ENCODE data around the gene TNFAIP8L1. TPM values are rescaled to one million over a fixed set of nuclear protein-coding genes. Genes with fewer than 3 reads are reported as not detected.

Gene TNFAIP8L1
- total RNA-seq, 2 donors from 2014 or later = 4.2 to 4.3 TPM

DNA sequence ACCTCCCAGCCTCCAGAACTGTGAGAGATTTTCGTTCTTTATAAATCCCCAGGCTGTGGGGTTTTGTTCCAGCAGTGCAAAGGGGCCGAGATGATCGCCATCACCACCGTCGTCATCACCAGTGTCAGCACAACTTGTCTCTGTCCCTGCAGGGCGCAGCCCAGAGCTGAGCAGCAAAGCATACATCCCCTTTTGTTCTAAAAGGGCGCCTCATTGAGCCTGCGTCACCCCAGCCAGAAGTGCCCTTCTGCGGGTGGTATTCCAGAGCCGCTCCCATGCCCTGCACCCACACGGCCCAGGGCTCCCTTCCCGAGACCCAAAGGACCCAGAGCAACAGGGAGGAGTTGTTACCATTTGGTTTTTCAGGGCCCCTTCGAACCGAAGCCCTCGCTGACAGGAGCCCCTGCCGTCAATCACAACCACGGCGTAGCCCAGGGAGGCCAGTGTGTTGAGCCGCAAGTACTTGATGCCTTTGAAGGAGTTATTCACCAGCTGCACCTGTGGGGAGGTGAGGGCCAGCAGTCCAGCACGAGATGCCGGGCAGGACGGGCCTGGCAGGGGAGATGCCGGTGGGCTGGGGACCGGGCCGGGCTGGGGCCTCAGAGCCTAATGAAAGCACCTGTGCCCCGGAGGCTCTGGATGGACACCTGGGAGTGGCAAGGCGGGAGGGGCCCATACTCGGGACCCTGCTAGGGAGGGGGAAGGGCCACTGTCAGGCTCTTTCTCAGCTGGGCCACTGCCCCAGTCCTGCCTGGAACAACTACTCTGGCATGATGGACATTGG is 45.2 kb downstream of the TNFAIP8L1 start:
- ATAC-seq (ENCODE audit: insufficient number of reproducible peaks, low FRiP score, low read depth) = no peak

DNA sequence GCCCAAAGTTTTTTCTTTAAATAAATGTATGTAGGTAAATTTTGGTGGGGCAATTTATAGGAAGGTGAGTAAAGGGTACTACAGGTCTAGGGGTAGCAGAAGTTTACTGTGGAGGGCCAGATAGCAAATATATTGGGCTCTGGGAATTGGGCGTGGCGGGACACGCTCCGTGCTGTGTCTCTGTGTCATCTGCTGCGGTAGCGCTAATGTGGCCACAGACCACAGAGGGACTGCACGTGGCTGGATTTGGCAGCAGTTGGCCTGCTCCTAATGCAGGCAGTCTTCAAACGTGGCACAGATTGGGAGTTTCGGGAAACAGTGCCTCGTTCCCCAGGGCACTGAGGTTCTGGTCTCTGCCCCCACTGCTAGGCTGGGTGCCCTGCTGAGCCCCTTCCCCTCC is 47.4 kb downstream of the TNFAIP8L1 start:
- peaks cover 72% of the 10 kb centered on the region for H3K36me3 ChIP-seq
- H3K27ac ChIP-seq = no peak overlapping the region
- no peak overlapping the region for H3K4me3 ChIP-seq
- H3K9me3 ChIP-seq = no peaks in the 10 kb centered on the region
- no peaks in the 10 kb centered on the region for H3K27me3 ChIP-seq (replicated peaks; ENCODE audit: insufficient read depth)
- TF ChIP-seq, protein P1, sequence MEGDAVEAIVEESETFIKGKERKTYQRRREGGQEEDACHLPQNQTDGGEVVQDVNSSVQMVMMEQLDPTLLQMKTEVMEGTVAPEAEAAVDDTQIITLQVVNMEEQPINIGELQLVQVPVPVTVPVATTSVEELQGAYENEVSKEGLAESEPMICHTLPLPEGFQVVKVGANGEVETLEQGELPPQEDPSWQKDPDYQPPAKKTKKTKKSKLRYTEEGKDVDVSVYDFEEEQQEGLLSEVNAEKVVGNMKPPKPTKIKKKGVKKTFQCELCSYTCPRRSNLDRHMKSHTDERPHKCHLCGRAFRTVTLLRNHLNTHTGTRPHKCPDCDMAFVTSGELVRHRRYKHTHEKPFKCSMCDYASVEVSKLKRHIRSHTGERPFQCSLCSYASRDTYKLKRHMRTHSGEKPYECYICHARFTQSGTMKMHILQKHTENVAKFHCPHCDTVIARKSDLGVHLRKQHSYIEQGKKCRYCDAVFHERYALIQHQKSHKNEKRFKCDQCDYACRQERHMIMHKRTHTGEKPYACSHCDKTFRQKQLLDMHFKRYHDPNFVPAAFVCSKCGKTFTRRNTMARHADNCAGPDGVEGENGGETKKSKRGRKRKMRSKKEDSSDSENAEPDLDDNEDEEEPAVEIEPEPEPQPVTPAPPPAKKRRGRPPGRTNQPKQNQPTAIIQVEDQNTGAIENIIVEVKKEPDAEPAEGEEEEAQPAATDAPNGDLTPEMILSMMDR (IDR thresholded peaks at IDR 0.05) = no peak
- H3K4me1 ChIP-seq (ENCODE audit: control insufficient read depth in 1 of 2, low read depth in 2 of 2) = no peaks in the 10 kb centered on the region
- DNase-seq (ENCODE audit: low spot score) (no peak), ATAC-seq (ENCODE audit: insufficient number of reproducible peaks, low FRiP score, low read depth) (no peak)

More for the DNA sequence above, 45.2 kb downstream of the TNFAIP8L1 start:
- Histone ChIP-seq H3K36me3 (peaks cover 67% of the 10 kb centered on the region), H3K9me3 (no peaks in the 10 kb centered on the region), H3K4me3 (no peak overlapping the region), H3K27ac (no peak overlapping the region), H3K27me3 (replicated peaks; ENCODE audit: insufficient read depth) (no peaks in the 10 kb centered on the region), H3K4me1 (ENCODE audit: control insufficient read depth in 1 of 2, low read depth in 2 of 2) (no peaks in the 10 kb centered on the region)
- DNase-seq (ENCODE audit: low spot score) = no peak
- TF ChIP-seq, protein P1 (IDR thresholded peaks at IDR 0.05) = no peak

DNA sequence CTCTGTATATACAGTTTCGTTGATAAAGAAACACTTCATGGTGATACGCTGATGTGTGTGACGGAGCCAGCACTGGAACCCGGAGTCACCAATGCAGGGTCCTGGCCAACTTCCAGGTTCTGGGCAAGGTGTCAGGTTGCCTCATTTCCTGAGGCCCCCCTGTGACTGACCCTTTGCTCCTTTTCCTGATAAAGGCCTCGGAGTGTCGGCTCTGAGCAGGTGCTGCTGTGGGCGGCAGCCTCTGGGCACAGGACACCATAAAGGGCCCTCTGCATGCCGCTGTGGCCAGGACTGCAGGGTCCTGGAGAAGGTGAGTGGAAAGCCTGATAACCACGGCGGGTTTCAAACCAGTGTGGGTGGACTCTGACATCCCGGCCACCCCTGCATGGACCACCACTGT is 48.1 kb downstream of the TNFAIP8L1 start:
- H3K36me3 ChIP-seq = peaks cover 71% of the 10 kb centered on the region

DNA sequence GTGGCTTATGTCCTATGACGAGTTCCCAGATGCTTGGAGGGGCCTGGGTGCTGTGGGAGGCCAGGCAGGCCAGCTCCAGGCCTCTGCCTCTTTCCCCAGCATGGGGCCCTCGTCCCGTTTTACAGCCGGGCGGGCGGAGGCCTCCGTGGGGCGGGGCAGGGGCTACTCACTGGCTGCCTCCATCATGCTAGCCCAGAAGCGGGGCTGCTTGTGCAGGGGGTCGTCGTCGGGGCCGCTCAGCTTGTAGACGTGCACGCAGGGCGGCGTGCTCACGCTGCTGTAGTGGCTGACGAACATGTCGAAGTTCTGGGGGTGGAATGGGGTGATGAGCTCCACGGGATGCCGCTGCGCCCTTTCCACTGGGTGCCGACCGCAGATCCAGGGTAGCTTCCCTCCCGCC is 49.3 kb downstream of the TNFAIP8L1 start:
- Histone ChIP-seq H3K27ac (no peak overlapping the region), H3K4me1 (ENCODE audit: control insufficient read depth in 1 of 2, low read depth in 2 of 2) (no peaks in the 10 kb centered on the region), H3K9me3 (no peaks in the 10 kb centered on the region), H3K4me3 (no peak overlapping the region), H3K27me3 (replicated peaks; ENCODE audit: insufficient read depth) (no peaks in the 10 kb centered on the region), H3K36me3 (peaks cover 67% of the 10 kb centered on the region)
- ATAC-seq (ENCODE audit: insufficient number of reproducible peaks, low FRiP score, low read depth) = no peak
- no peak for DNase-seq (ENCODE audit: low spot score)
- TF ChIP-seq, protein P1 (IDR thresholded peaks at IDR 0.05) = no peak

More for the DNA sequence above, 48.1 kb downstream of the TNFAIP8L1 start:
- DNase-seq (ENCODE audit: low spot score) = no peak
- Histone ChIP-seq H3K4me1 (ENCODE audit: control insufficient read depth in 1 of 2, low read depth in 2 of 2) (no peaks in the 10 kb centered on the region), H3K27me3 (replicated peaks; ENCODE audit: insufficient read depth) (no peaks in the 10 kb centered on the region), H3K4me3 (no peak overlapping the region), H3K9me3 (no peaks in the 10 kb centered on the region), H3K27ac (no peak overlapping the region)
- ATAC-seq (ENCODE audit: insufficient number of reproducible peaks, low FRiP score, low read depth) = no peak
- TF ChIP-seq, protein P1 (IDR thresholded peaks at IDR 0.05) = no peak

DNA sequence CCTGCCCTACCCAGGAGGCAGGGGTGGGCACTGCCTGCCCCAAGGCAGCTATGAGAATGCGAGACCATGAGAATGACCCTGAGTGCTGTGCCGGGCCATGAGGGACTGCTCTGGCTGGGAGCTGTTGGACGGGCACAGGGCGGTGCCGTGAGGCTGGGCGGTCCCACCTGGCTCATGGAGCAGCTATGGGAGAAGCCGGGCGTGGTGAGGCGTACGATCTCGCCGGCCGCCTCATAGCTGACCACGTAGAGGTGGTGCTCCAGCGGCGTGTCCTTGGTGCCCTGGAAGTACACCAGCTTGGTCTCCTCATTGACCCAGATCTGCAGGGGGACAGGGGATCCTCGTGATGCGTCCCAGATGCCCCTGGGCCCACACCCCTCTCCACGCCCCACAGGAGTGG is 50.1 kb downstream of the TNFAIP8L1 start:
- H3K36me3 ChIP-seq = peaks cover 67% of the 10 kb centered on the region
- ATAC-seq (ENCODE audit: insufficient number of reproducible peaks, low FRiP score, low read depth) = no peak
- no peak overlapping the region for H3K27ac ChIP-seq
- H3K27me3 ChIP-seq (replicated peaks; ENCODE audit: insufficient read depth) = no peaks in the 10 kb centered on the region
- H3K4me3 ChIP-seq = no peak overlapping the region
- TF ChIP-seq, protein P1 (IDR thresholded peaks at IDR 0.05) = no peak
- H3K9me3 ChIP-seq = no peaks in the 10 kb centered on the region
- no peaks in the 10 kb centered on the region for H3K4me1 ChIP-seq (ENCODE audit: control insufficient read depth in 1 of 2, low read depth in 2 of 2)
- no peak for DNase-seq (ENCODE audit: low spot score)

Data from thoracic aorta (tissue), 2 donors.